Measurements from ENCODE around the gene ECPAS.
"Not testable (repeated sequence)": the region's sequence is repeated elsewhere in the genome, so short reads cannot be mapped to it uniquely, and the experiment has no call there.

The ECPAS gene
- long read RNA-seq, donor 1, result 0 reads
- long read RNA-seq, donor 2, partial matches to known transcripts, result 8 of 8 reads
- long read RNA-seq, donor 2, other reads (novel, unspliced or antisense), result 0 of 8 reads
- long read RNA-seq, donor 3, partial matches to known transcripts, result 9 of 10 reads
- long read RNA-seq, donor 3, other reads (novel, unspliced or antisense), result 0 of 10 reads
- long read RNA-seq, donor 4, partial matches to known transcripts, result 11 of 11 reads
- long read RNA-seq, donor 4, other reads (novel, unspliced or antisense), result 0 of 11 reads
- long read RNA-seq, donor 5, partial matches to known transcripts, result 17 of 17 reads
- long read RNA-seq, donor 5, other reads (novel, unspliced or antisense), result 0 of 17 reads
- long read RNA-seq, donor 6, partial matches to known transcripts, result 7 of 7 reads
- long read RNA-seq, donor 6, other reads (novel, unspliced or antisense), result 0 of 7 reads
- long read RNA-seq, donor 7, partial matches to known transcripts, result 35 of 35 reads
- long read RNA-seq, donor 7, other reads (novel, unspliced or antisense), result 0 of 35 reads
- long read RNA-seq, donor 8, full-length matches to known transcripts, result 2 of 23 reads
- long read RNA-seq, donor 8, partial matches to known transcripts, result 21 of 23 reads
- long read RNA-seq, donor 8, other reads (novel, unspliced or antisense), result 0 of 23 reads

- DNase-seq, result peak; percentile 92
These were observed at the start of gene ECPAS for GRCh38 chr9:111483858-111484571. Gene ECPAS (minus strand): TSS chr9:111484383. CDS start chr9:111472918, 11,465 bp downstream.

DNA sequence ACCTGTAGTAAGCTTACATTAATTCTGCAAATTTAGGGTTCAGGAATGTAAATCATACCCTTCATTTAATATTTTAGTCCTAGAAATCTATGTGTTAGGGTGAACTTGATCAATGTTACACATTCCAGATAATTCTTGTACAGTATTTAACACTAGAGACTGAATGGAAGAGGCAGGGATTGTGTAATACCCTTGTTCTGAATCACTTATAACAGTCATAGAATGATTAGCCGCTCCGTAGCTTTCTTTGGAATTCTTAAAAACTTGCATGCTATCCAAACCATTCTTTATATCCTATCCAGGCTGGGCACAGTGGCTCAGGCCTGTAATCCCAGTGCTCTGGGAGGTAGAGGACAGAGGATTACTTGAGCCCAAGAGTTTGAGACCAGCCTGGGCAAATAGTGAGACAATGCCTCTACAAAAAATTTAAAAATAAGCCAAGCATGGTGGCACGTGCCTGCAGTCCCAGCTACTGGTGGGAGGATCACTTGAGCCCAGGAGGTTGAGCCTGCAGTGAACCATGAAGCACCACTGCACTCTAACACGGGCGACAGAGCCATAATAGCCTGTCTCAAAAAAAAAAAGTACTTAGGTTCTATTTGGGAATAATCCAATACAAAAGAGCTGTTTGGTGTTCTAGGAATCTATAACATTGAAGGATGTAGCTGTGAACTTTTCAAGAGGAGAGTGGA lies 49.1 kb upstream of the ECPAS start:
- no peak for DNase-seq

GRCh38 chr9:111531716-111532115 lies 47.5 kb upstream of the ECPAS start:
- DNase-seq, result no peak

DNA sequence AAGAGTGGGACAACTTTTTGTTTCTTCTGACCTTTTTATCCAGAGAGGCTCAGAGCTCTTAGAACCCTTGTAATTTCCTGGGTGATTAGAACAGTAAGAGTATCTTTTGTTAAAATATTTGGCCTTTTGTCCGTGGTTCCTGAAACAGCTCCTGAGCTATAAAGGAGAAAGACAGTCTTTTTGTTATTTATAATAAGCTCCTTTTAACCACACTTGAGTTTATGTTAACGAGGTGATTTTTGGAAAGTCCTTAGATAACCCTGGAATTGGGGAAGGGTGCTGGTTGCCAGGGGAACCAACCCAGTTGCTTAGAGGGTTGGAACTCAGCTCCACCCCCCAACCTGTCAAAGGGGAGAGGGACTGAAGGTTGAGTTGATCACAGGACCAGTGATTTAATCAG lies 45.6 kb upstream of the ECPAS start:
- DNase-seq, result no peak

DNA sequence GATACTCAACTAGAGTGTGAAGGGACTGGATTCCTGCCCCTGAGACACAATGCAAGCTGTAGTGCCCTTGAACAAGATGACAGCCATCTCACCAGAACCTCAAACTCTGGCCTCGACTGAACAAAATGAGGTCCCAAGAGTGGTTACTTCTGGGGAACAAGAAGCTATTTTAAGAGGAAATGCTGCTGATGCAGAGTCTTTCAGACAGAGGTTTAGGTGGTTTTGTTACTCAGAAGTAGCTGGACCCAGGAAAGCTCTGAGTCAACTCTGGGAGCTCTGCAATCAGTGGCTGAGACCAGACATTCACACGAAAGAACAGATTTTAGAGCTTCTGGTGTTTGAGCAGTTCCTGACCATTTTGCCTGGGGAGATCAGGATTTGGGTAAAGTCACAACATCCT lies 43.2 kb upstream of the ECPAS start:
- DNase-seq, result no peak

DNA sequence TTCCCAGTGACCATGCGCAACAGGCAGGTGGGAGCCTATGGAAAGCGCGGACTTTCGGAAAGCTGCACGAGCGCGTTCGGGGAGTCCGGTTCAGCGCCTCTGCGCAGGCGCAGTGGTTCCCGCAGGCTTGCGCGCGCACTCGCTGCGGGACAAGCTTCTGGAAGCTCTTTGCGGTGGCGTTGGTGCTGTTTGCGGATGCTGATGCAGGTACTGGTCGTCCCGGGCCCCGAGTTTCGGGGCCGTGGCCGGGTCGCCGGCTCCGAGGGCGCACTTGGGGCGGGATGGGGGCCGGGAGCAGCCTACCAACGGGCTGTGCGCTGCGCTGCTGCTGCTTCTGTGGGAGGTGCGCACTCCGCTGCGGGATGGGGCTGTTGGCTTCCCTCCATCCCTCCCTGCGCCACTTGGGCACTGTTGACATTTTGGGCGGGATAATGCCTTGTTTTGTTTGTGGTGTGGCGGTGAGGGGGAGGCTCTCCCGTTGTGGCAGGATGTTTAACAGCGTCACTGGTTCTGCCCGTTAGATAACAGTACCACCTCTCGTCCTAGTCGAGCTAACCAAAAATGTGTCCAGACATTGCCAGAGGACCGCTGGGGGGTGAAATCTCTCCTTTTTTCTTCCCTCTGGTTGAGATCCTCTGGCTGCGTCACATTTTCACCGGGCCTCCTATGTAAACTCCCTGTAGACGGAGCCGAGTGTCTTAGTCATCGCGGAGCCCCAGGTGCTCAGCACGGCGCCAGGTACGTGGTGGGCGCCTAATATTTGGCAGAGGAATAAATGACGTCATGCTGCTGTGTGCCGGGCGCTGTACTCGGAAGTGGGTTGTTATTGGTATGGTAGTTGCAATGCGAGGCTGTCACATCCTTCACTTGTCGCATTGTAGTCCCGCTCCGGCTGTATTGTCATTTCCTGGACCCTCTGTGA lies 41.1 kb upstream of the ECPAS start, which contains the start of gene ZNF483:
TSS of gene ZNF483 (plus strand) at position 124 of the 922 bp plus-strand sequence. CDS start 2,217 bp downstream, outside the sequence.
- peak; percentile 92 for DNase-seq

- DNase-seq, result no peak
These were observed 40.5 kb upstream of the ECPAS start for GRCh38 chr9:111524731-111525055.

GRCh38 chr9:111516061-111516465 lies 31.9 kb upstream of the ECPAS start:
- DNase-seq, result no peak

GRCh38 chr9:111514967-111515366 lies 30.8 kb upstream of the ECPAS start:
- DNase-seq, result no peak

DNA sequence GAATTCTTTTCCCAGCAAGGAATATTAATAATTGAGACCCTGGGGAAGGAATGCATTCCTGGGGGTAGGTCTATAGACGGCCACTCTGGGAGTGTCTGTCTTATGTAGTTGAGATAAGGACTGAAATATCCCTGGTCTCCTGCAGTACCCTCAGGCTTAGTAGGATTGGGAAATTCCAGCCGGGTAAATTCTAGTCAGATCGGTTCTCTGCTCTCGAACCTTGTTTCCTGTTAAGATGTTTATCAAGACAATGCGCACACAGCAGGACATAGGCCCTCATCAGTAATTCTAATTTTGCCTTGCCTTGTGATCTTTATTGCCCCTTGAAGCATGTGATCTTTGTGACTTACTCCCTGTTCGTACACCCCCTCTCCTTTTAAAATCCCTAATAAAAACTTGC lies 27.4 kb upstream of the ECPAS start:
- not testable (repeated sequence) for DNase-seq

GRCh38 chr9:111502506-111502905 lies 18.3 kb upstream of the ECPAS start:
- DNase-seq, result no peak

GRCh38 chr9:111501648-111502047 lies 17.5 kb upstream of the ECPAS start:
- no peak for DNase-seq

DNA sequence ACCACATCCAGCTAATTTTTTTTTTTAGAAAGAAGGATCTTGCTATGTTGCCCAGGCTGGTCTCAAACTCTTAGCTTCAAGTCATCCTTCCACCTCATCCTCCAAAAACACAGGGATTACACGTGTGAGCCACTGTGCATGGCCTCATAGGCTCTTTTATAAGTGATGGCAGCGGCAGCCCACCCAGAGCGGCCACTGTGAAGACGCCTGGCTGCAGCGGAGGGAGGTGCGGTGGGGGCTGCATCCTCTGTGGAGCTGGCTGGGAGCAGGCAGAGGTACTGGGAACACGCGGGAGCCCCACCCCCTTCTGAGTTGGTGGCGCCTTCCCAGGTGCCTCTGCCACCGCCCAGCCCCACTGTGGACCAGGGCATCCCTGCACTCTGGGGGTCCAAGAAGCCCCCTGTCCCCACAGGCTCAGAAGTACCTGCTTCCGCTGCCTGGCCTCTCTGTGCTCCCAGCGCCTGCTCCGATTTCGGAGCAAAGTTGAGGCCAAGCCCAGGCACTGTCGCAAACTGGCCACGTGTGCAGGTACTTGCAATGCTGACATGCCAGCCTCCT lies 16.9 kb upstream of the ECPAS start:
- no peak for DNase-seq

DNA sequence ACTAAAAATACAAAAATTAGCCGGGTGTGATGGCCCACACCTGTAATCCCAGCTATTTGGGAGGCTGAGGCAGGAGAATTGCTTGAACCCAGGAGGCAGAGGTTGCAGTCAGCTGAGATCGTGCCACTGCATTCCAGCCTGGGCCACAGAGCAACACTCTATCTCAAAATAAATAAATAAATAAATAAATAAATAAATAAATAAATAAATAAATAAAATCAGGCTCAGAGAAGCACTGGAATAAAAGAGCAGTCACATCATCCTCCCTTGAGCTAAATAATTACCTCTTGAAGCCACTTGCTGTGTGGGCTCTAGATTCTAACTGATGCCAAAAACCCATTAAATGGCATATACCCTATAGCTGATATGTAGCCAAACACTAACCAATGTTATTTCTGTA lies 13.0 kb upstream of the ECPAS start:
- DNase-seq, result not testable (repeated sequence)

DNA sequence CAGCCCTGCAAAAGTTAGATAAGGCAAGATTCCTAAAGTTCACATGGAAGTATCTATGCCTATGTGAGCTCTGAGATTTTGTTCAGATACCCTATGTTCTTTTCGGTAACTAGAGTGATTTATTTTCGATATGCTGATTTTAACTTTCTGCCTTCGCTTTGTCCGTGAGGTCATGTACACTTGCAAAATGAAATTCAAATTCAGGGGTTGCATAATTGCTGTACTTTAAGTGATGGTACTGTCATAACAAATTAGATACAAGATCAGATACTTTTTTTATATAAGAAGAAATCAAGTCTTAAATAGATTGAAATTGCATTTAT lies 350 bp upstream of the ECPAS start:
- DNase-seq, result no peak

DNA sequence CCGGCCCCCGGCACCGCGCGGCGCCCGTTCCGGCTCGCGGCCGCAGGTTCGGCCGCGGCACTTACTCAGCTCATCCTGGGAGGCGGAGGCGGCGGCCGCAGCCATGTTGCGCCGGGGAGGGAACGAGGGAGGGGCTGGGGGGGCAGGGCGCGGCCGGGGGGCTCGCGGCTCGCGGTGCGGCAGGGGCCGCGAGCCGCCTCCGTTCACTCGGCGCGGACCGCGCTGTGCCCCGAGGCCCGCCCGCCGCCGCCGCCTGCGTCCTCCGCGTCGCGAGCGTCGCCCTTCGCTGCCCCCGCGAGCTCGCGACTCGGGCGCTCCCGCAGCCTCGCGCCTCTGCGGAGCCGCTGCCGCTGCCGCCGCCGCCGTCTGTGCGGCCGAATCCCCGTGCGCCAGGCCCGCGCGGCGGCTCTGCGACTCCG lies 735 bp downstream of the ECPAS start:
- no peak for DNase-seq

DNA sequence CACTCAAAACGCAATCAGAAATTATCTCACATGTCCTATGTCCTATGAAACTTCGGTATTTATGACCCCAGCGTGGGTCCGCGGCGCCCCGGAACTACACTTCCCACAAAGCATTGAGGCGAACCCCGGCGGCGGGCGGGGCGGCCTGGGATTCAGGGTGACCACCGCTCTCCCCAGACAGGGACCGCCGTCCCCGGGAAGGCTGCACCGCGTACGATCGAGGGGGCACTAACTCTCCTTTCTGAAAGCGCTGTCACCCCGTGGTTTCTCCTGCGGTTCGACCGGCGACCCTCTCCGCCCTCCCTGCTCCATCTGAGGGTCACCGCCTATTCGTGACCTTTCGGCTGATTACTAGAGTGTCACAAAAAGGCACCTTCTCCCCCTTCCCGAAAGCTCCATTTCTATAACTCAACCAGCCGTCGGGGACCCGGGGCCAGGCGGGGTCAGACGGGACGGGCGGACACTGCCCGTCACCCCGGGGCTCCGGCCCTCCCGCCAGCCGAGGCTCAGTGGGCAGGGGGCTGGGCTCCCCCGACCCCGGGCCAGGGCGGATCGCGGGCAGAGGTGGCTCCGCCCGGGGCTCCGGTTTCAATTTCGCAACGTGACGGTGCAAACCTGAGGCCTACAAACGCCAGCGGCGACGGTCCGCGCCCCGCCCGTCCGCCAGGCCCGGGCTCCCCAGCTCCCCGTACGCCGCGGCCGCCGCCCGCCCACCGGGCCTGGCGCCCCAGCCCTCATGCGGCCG lies 1.3 kb downstream of the ECPAS start:
- peak; percentile 92 for DNase-seq

DNA sequence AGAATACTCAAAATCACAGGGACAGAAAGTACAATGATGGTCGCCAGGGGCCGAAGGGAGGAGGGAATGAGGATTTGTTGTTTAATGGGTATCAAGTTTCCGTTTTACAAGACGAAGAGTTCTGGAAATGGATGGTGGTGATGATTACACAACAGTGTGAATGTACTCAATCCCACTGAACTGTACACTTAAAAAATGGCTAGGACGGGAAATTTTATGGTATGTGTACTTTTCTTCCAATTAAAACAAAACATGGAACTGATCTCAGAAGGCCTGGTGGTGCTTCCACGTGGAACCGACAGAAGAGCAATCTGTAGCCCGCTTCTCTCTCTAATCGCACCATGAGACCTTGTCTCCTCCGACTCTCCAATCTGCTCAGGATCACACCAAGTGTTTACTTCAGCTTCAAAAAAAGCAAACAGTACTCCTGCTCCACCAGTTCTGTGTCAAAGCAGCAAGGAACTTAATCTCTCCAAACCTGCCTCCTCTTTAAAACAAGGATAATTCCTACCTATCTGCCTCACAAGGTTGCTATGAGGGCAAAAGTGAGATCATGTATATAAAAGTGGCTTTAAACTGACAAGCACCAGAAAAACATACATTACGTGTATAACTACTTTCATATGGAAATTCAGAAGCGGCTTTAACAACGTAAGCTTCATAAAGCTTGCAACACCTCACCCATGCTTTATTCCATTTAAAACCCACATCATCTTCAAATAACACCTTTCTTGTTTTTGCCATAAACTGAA lies 2.1 kb downstream of the ECPAS start:
- DNase-seq, result peak; percentile 34

DNA sequence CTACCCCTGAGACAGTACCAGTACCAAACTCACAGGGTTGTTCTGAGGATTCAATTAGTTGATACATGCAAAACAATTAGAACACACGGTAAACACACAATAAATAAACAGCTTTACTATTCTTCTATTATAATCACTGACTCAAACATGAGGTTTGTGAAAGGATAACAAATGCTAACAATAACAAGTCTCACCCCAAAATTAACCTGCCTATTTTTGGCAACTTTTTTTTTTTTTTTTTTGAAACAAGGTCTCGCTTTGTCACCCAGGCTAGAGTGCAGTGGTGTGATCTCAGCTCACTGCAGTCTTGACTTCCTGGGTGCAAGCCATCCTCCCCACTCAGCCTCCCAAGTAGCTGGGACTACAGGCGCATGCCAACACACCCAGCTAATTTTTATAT lies 6.5 kb downstream of the ECPAS start:
- DNase-seq, result no peak

- DNase-seq, result no peak
These were observed 9.0 kb downstream of the ECPAS start for GRCh38 chr9:111475195-111475594.
